22Rv1 (cell line): ENCODE measurements around the gene EMP1.

ENCODE experiments used
- H3K27ac ChIP-seq: fragments of 450-650 bp; 2 replicates; pipeline ENCODE4 v1.5.1; 2017
- CTCF ChIP-seq: fragments of 450-650 bp; IDR thresholded peaks from 2 replicates; pipeline ENCODE4 v1.5.1; 2017; ENCODE audit warnings: mild to moderate bottlenecking
- ZFX ChIP-seq: fragments of 450-650 bp; IDR thresholded peaks from 2 replicates; pipeline ENCODE4 v1.6.1; 2017; ENCODE audit warnings: antibody characterized with exemption, borderline replicate concordance

EMP1 gene

GRCh38 chr12:13211859-13212664 is 15.5 kb downstream of the EMP1 start:
- TF ChIP-seq CTCF (peak; percentile 94), ZFX (no peak)
- no peak overlapping the region for H3K27ac ChIP-seq

GRCh38 chr12:13215056-13215455 is 18.5 kb downstream of the EMP1 start:
- H3K27ac ChIP-seq = no peak overlapping the region

GRCh38 chr12:13218641-13219040 is 22.1 kb downstream of the EMP1 start:
- no peak overlapping the region for H3K27ac ChIP-seq
- TF ChIP-seq CTCF (no peak), ZFX (no peak)

More at GRCh38 chr12:13215056-13215455, 18.5 kb downstream of the EMP1 start:
- TF ChIP-seq CTCF = no peak
- TF ChIP-seq ZFX = no peak

- no peak overlapping the region for H3K27ac ChIP-seq
- TF ChIP-seq CTCF = no peak
- no peak for TF ChIP-seq ZFX
Measured at GRCh38 chr12:13219320-13219719, 22.8 kb downstream of the EMP1 start.

- TF ChIP-seq ZFX = no peak
- TF ChIP-seq CTCF = no peak
- H3K27ac ChIP-seq = no peak overlapping the region
Measured at GRCh38 chr12:13220838-13221237, 24.3 kb downstream of the EMP1 start.

GRCh38 chr12:13222076-13222475 is 25.6 kb downstream of the EMP1 start:
- no peak overlapping the region for H3K27ac ChIP-seq
- TF ChIP-seq ZFX (no peak), CTCF (no peak)

GRCh38 chr12:13223179-13223804 is 26.8 kb downstream of the EMP1 start:
- no peak for TF ChIP-seq CTCF
- TF ChIP-seq ZFX = no peak
- peak overlapping the region; percentile 25 for H3K27ac ChIP-seq
